CD4-positive, alpha-beta T cell treated with Interleukin-21 for 1 hour (primary cell): ENCODE results near the gene LIME1.
"Not testable (repeated sequence)": the region's sequence is repeated elsewhere in the genome, so short reads cannot be mapped to it uniquely, and the experiment has no call there.

Experiments used
- DNase-seq: peaks from one replicate; pipeline ENCODE4 v3.0.0-alpha.2; 2020

Gene LIME1

GRCh38 chr20:63708301-63709148 is 27.9 kb upstream of the LIME1 start:
- DNase-seq = no peak

GRCh38 chr20:63709149-63709527 is 27.3 kb upstream of the LIME1 start:
- no peak for DNase-seq

GRCh38 chr20:63711085-63711645 is 25.3 kb upstream of the LIME1 start:
- DNase-seq = no peak

GRCh38 chr20:63712191-63712590 is 24.3 kb upstream of the LIME1 start:
- DNase-seq = no peak

GRCh38 chr20:63714858-63715257 is 21.6 kb upstream of the LIME1 start:
- no peak for DNase-seq

GRCh38 chr20:63718996-63719395 is 17.5 kb upstream of the LIME1 start:
- no peak for DNase-seq

- DNase-seq = not testable (repeated sequence)
Observed at GRCh38 chr20:63722967-63723622, 13.4 kb upstream of the LIME1 start.

GRCh38 chr20:63730189-63730733 is 6.2 kb upstream of the LIME1 start:
- DNase-seq = not testable (repeated sequence)

GRCh38 chr20:63731410-63731809 is 5.1 kb upstream of the LIME1 start:
- DNase-seq = no peak

- no peak for DNase-seq
Observed at GRCh38 chr20:63732118-63733095, 4.1 kb upstream of the LIME1 start.

- DNase-seq = no peak
Observed at GRCh38 chr20:63733117-63733516, 3.3 kb upstream of the LIME1 start.

- DNase-seq = no peak
Observed at GRCh38 chr20:63733579-63734081, 2.8 kb upstream of the LIME1 start.

GRCh38 chr20:63734111-63734945 is 2.1 kb upstream of the LIME1 start:
- no peak for DNase-seq

GRCh38 chr20:63734946-63735858 is 1.3 kb upstream of the LIME1 start:
- no peak for DNase-seq

GRCh38 chr20:63736893-63737694 is 630 bp downstream of the LIME1 start:
- peak; percentile 52 for DNase-seq

GRCh38 chr20:63737695-63737944 is 1.2 kb downstream of the LIME1 start:
- no peak for DNase-seq

- DNase-seq = peak; percentile 27
Observed at GRCh38 chr20:63737945-63738686, 1.7 kb downstream of the LIME1 start.

GRCh38 chr20:63738687-63739129 is 2.2 kb downstream of the LIME1 start:
- DNase-seq = peak; percentile 46
